Heart left ventricle (tissue), 13 donors: Measurements from ENCODE around the gene SUMF1.

ENCODE experiments used
- POLR2A ChIP-seq, 2 donors: fragments of 450-650 bp; IDR thresholded peaks; one replicate each; pipeline ENCODE4 v1.6.1; 2017; ENCODE audit warnings: antibody characterized with exemption in 2 of 2, mild to moderate bottlenecking in 2 of 2, moderate library complexity in 2 of 2
- TF ChIP-seq, protein P1 (sequence below), 12 donors: fragments of 200-600 bp; sonication (generic) in 4 of 12; IDR thresholded peaks; one replicate each; pipeline versions ENCODE4 v1.5.0 to v1.8.0; 2018 to 2022; ENCODE audit warnings: antibody characterized with exemption in 12 of 12, mild to moderate bottlenecking in 5 of 12
- donor health status: ischemic (EF 13 %, LVEDD 7.1; RV severe dilation, severe dysfunction).
- donor health status: DM: no; HTN: yes; CAD: no.
- donor health status: DM: no; HTN: no; CAD: no.
- donor health status: ischemic (EF 25% LVEDD 6.9; RV normal size, moderate dysfunction).
- donor health status: ischemic (EF 25% LVEDD 5.7; RV mildly dilated, moderate dysfunction).
- donor health status: ischemic (EF 35%, LVEDD 5.7; RV mildly dilated, moderate dysfunction).
- donor health status: nonischemic (EF 11% LVEDD 7.7; RV severe dilation, severe dysfunction).
- donor health status: DM: yes; HTN: yes; CAD: no.
- donor health status: PGD.
- donor health status: ischemic (EF 29% LVEDD 5.4; RV normal size, mild dysfunction).
- donor health status: nonischemic (EF 23%, LVEDD 6.1; RV moderate dilation, normal function).

GRCh38 chr3:4460334-4460733, 6.7 kb downstream of the SUMF1 start:
- TF ChIP-seq, protein P1, sequence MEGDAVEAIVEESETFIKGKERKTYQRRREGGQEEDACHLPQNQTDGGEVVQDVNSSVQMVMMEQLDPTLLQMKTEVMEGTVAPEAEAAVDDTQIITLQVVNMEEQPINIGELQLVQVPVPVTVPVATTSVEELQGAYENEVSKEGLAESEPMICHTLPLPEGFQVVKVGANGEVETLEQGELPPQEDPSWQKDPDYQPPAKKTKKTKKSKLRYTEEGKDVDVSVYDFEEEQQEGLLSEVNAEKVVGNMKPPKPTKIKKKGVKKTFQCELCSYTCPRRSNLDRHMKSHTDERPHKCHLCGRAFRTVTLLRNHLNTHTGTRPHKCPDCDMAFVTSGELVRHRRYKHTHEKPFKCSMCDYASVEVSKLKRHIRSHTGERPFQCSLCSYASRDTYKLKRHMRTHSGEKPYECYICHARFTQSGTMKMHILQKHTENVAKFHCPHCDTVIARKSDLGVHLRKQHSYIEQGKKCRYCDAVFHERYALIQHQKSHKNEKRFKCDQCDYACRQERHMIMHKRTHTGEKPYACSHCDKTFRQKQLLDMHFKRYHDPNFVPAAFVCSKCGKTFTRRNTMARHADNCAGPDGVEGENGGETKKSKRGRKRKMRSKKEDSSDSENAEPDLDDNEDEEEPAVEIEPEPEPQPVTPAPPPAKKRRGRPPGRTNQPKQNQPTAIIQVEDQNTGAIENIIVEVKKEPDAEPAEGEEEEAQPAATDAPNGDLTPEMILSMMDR (IDR thresholded peaks at IDR 0.05), result no peak
- TF ChIP-seq POLR2A (IDR thresholded peaks at IDR 0.05), result no peak
